GM10266 (cell line): ENCODE results near the gene PEX13.

Experiments
- DNase-seq: peaks from one replicate; pipeline ENCODE4 v3.0.0; 2012; ENCODE audit errors: extremely low spot score
- CTCF ChIP-seq: IDR thresholded peaks from 2 replicates; pipeline ENCODE4 v1.5.1; 2012; ENCODE audit warnings: mild to moderate bottlenecking, low read depth; ENCODE audit not compliant: control insufficient read depth, insufficient read depth; ENCODE audit errors: missing control alignments

Gene PEX13

GRCh38 chr2:61017556-61018317, at the start of gene PEX13, which contains the start of gene PUS10:
TSS of gene PEX13 (plus strand) at chr2:61017720. CDS start at chr2:61017760, 40 bp downstream.
TSS of gene PUS10 (minus strand) at chr2:61018255. CDS start at chr2:61011890, 6,365 bp downstream.
- DNase-seq = peak; percentile 67

GRCh38 chr2:60972889-60973656, 44.4 kb upstream of the PEX13 start:
- TF ChIP-seq CTCF = no peak
- no peak for DNase-seq

More at GRCh38 chr2:61017556-61018317, at the start of gene PEX13, which contains the start of gene PUS10:
- TF ChIP-seq CTCF = no peak

DNA sequence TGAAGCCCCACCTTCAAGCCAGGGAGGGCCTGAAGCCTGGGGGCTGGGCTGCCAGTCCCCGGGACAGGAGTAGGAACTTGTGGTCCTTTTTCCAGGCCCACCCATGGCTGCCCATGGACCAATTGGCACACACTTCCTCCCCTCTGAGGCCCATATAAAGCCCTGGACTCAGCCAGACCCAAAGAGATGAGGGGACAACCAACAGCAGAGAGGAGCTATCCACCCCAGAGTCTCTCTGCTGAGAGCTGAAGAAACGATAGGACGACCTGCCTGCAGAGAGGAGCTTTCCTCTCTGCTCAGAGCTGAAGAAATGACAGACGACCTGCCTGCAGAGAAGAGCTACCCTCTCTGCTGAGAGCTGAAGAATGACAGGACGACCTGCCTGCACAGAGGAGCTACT, 43.8 kb upstream of the PEX13 start:
- no peak for DNase-seq
- TF ChIP-seq CTCF = no peak

- DNase-seq = no peak
- TF ChIP-seq CTCF = no peak
Observed at GRCh38 chr2:60974652-60975051, 42.9 kb upstream of the PEX13 start.

DNA sequence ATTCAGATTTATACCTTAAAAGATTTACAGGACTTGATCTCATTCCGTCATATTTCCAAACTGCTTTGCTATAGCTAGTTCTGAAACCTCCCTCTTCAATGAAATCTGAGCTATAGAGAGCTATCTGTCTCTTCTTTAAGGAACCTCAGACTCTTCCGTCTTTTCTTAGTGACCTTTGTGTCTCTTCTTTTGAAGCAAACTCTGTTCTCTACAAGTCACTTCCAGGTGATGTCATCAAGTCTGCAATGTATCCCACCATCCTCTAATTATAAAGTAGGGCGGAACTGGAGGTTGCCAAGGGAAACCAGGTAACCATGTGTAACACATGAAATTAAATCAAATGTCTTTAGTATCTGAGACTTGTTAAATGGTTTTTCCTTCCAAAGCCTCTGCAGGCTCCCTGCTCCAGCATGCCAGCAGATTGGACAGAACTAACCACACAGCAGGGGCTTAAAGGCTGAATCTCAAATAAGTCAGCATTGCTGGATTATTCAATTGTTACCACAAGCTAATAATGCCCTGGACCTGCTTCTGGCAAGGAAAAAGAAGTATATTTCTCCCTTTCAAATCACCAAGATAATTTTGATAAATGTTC, 41.2 kb upstream of the PEX13 start:
- TF ChIP-seq CTCF = no peak
- DNase-seq = no peak

- peak; percentile 59 for DNase-seq
- no peak for TF ChIP-seq CTCF
Observed at GRCh38 chr2:60976875-60977561, 40.5 kb upstream of the PEX13 start.
